HepG2 (cell line): ENCODE data around the gene KRTAP10-5. TPM values are rescaled to one million over a fixed set of nuclear protein-coding genes. Genes with fewer than 3 reads are reported as not detected.
A peak's percentile ranks its signal among the peaks of the same experiment; 100 is the strongest.

Source experiments
- CCAR2 ChIP-seq: fragments of 200-400 bp; formaldehyde crosslinking; optimal IDR thresholded peaks from 2 replicates; pipeline ENCODE3; 2018; ENCODE audit warnings: low read depth, mild to moderate bottlenecking, low read length, moderate library complexity
- EEA1 ChIP-seq: sonication (generic); formaldehyde crosslinking; IDR thresholded peaks from 2 replicates; pipeline ENCODE4 v1.5.1; 2020; ENCODE audit warnings: mild to moderate bottlenecking, missing genetic modification reagents, borderline replicate concordance
- GLMP ChIP-seq: sonication (generic); formaldehyde crosslinking; IDR thresholded peaks from 2 replicates; pipeline ENCODE4 v1.9.0; 2021; ENCODE audit warnings: missing genetic modification reagents, mild to moderate bottlenecking, borderline replicate concordance
- GRHL1 ChIP-seq: sonication (generic); formaldehyde crosslinking; conservative IDR thresholded peaks from 2 replicates; pipeline ENCODE4 v1.8.0; 2022; ENCODE audit warnings: missing genetic modification reagents
- IRF1 ChIP-seq: sonication (generic); formaldehyde crosslinking; IDR thresholded peaks from 2 replicates; pipeline ENCODE4 v1.4.0; 2020; ENCODE audit warnings: low read depth, mild to moderate bottlenecking, missing genetic modification reagents
- KIAA2018 ChIP-seq: sonication (generic); formaldehyde crosslinking; IDR thresholded peaks from 2 replicates; pipeline ENCODE4 v1.5.0; 2020; ENCODE audit warnings: mild to moderate bottlenecking, missing genetic modification reagents, borderline replicate concordance
- MED1 ChIP-seq: sonication (generic); formaldehyde crosslinking; IDR thresholded peaks from 2 replicates; pipeline ENCODE4 v1.4.0; 2020; ENCODE audit warnings: missing genetic modification reagents
- MXD1 ChIP-seq: sonication (generic); formaldehyde crosslinking; IDR thresholded peaks from 2 replicates; pipeline ENCODE4 v1.4.0; 2020; ENCODE audit warnings: mild to moderate bottlenecking, missing genetic modification reagents
- NFE2L2 ChIP-seq: fragments of 150-350 bp; IDR thresholded peaks from 2 replicates; pipeline ENCODE4 v1.6.1; 2014; ENCODE audit warnings: low read length
- PRPF4 ChIP-seq: fragments of 200-400 bp; formaldehyde crosslinking; IDR thresholded peaks from 2 replicates; pipeline ENCODE4 v1.6.1; 2016; ENCODE audit warnings: low read length, low read depth; ENCODE audit not compliant: poor library complexity, severe bottlenecking
- SIX1 ChIP-seq: sonication (generic); formaldehyde crosslinking; IDR thresholded peaks from 2 replicates; pipeline ENCODE4 v1.4.0; 2020; ENCODE audit warnings: missing genetic modification reagents, borderline replicate concordance
- TAF15 ChIP-seq: fragments of 200-400 bp; formaldehyde crosslinking; IDR thresholded peaks from one replicate; pipeline ENCODE4 v1.6.1; 2018; ENCODE audit warnings: mild to moderate bottlenecking, low read depth, low read length; ENCODE audit not compliant: poor library complexity, severe bottlenecking
- ZFX ChIP-seq: sonication (generic); formaldehyde crosslinking; IDR thresholded peaks from 2 replicates; pipeline ENCODE4 v1.4.0; 2020; ENCODE audit warnings: mild to moderate bottlenecking, low read depth, missing genetic modification reagents, moderate library complexity
- ZNF558 ChIP-seq: sonication (generic); formaldehyde crosslinking; IDR thresholded peaks from 2 replicates; pipeline ENCODE4 v1.9.0; 2022; ENCODE audit warnings: mild to moderate bottlenecking, missing genetic modification reagents, borderline replicate concordance
- ZNF720 ChIP-seq: sonication (generic); formaldehyde crosslinking; IDR thresholded peaks from 2 replicates; pipeline ENCODE4 v1.4.0; 2020; ENCODE audit warnings: missing genetic modification reagents
- ZNF850 ChIP-seq: sonication (generic); formaldehyde crosslinking; conservative IDR thresholded peaks from 2 replicates; pipeline ENCODE4 v1.9.0; 2021; ENCODE audit warnings: mild to moderate bottlenecking, missing genetic modification reagents
- polyA plus RNA-seq, 8 experiments: library from polyadenylated mRNA; depleted of rRNA in 3 of 8; stranded (reverse) in 7 of 8; unstranded in 1 of 8; fragments of >200 nt; fragmentation: Illumina TruSeq in 4 of 8; extraction: Trizol in 4 of 8; gene quantifications; 2 replicates each; pipeline versions ENCODE4 v1.2.1 to v1.2.3, GENCODE V29; 2011 to 2016; ENCODE audit warnings: low read depth in 4 of 8, missing spikeins in 1 of 8, mixed read lengths in 1 of 8; ENCODE audit not compliant: insufficient read depth in 1 of 8
- total RNA-seq, 5 experiments: library from RNA; depleted of rRNA; stranded (reverse); fragments of >200 nt; fragmentation: Illumina TruSeq; extraction: Trizol; gene quantifications; 2 replicates each; pipeline ENCODE4 v1.2.3, GENCODE V29; 2016; ENCODE audit warnings: low read depth in 1 of 5

Gene KRTAP10-5
- total and polyA plus RNA-seq, 2 of the 13 experiments (the other 11 are each of a cell fraction or from before 2014, with no cell fraction given) = not detected

GRCh38 chr21:44574457-44575306 lies 5.7 kb downstream of the KRTAP10-5 start (continued):
- TF ChIP-seq KIAA2018 = no peak
- TF ChIP-seq PRPF4 = no peak
- no peak for TF ChIP-seq GLMP
- TF ChIP-seq MXD1 (CRISPR knock-in tag) = no peak
- no peak for TF ChIP-seq TAF15
- no peak for TF ChIP-seq ZNF558 (CRISPR knock-in tag)
- TF ChIP-seq IRF1 (CRISPR knock-in tag) = no peak
- TF ChIP-seq MED1 (CRISPR knock-in tag) = peak; percentile 75
- TF ChIP-seq GRHL1 (CRISPR knock-in tag) = no peak
- TF ChIP-seq CCAR2 = no peak
- TF ChIP-seq ZNF720 (CRISPR knock-in tag) = no peak
- TF ChIP-seq SIX1 = peak; percentile 92
- no peak for TF ChIP-seq NFE2L2
- TF ChIP-seq ZNF850 (CRISPR knock-in tag) = no peak
- TF ChIP-seq ZFX (CRISPR knock-in tag) = peak; percentile 70
- no peak for TF ChIP-seq EEA1
